K562 (cell line): Measurements from ENCODE around the gene IRF1. TPM values are rescaled to one million over a fixed set of nuclear protein-coding genes. Genes with fewer than 3 reads are reported as not detected.

Experiments used
- ATAC-seq: fragments of 200-7000 bp; cut with Tn5 transposase; 3 replicates; pipeline ENCODE4 v1.9.1; 2020; ENCODE audit warnings: moderate library complexity
- BruUV-seq: library from RNA; stranded (reverse); fragments of 400-500 nt; replicated peaks from 2 replicates; lab custom pipeline; 2021; lab: Mats Ljungman, UMichigan
- CTCF ChIA-PET: fragments of 300-600 bp; formaldehyde crosslinking; extraction: SDS; loops from one replicate; lab custom pipeline; 2021; ENCODE audit warnings: low intra/inter-chr PET ratio; lab: Yijun Ruan, JAX
- POLR2A ChIA-PET: fragments of 300-600, 350-650 bp; sonication (Branson Sonifier 250); formaldehyde crosslinking; extraction: SDS; loops from one replicate; lab custom pipeline; 2021; ENCODE audit warnings: antibody characterized with exemption, inconsistent platforms; lab: Yijun Ruan, JAX
- DNase-seq, 4 experiments: peaks; one replicate each; pipeline versions ENCODE4 v3.0.0 to v3.0.0-alpha.2; 2011 to 2018; ENCODE audit warnings: low spot score in 3 of 4, mixed read lengths in 3 of 4; ENCODE audit errors: extremely low read depth in 1 of 4
- FAIRE-seq: peaks from 2 replicates; lab custom pipeline; 2011; peaks lifted over from hg19 to GRCh38; lab: Jason Lieb, UNC
- H2AFZ ChIP-seq: 2 replicates; pipeline ENCODE4 v1.6.0; 2011; ENCODE audit warnings: low read depth, low read length, control low read depth, inconsistent platforms
- H3K27ac ChIP-seq: fragments of 200-600 bp; 3 replicates; pipeline ENCODE4 v1.8.0; 2011; ENCODE audit warnings: low read depth, mild to moderate bottlenecking, control low read depth, inconsistent platforms, low read length, moderate library complexity, mixed read lengths; ENCODE audit errors: extremely low read depth
- H3K27me3 ChIP-seq, 2 experiments: fragments of 300-600 bp in 1 of 2; 2 replicates in 1 of 2; 3 replicates in 1 of 2; pipeline versions ENCODE4 v1.6.0 to v1.8.0; 2011; ENCODE audit warnings: inconsistent platforms in 2 of 2, low read length in 2 of 2, mild to moderate bottlenecking in 1 of 2, mixed read lengths in 1 of 2, moderate library complexity in 1 of 2; ENCODE audit not compliant: control insufficient read depth in 2 of 2, insufficient read depth in 2 of 2
- H3K36me3 ChIP-seq: fragments of 300-600 bp; 3 replicates; pipeline ENCODE4 v1.8.0; 2011; ENCODE audit warnings: mild to moderate bottlenecking, low read length, inconsistent platforms; ENCODE audit not compliant: control insufficient read depth, insufficient read depth
- H3K4me1 ChIP-seq, 2 experiments: fragments of 200-600 bp in 1 of 2; replicated peaks in 1 of 2; 2 replicates in 1 of 2; 3 replicates in 1 of 2; pipeline versions ENCODE4 v1.5.1 to v1.8.0; 2011; ENCODE audit warnings: inconsistent platforms in 2 of 2, low read length in 2 of 2, mild to moderate bottlenecking in 1 of 2, mixed read lengths in 1 of 2, moderate library complexity in 1 of 2; ENCODE audit not compliant: control insufficient read depth in 2 of 2, insufficient read depth in 2 of 2
- H3K4me2 ChIP-seq: 2 replicates; pipeline ENCODE4 v1.6.1; 2011; ENCODE audit warnings: low read length, control low read depth, inconsistent platforms, mixed read lengths; ENCODE audit not compliant: insufficient read depth
- H3K4me3 ChIP-seq: fragments of 200-600 bp; sonication (generic), shearing (Covaris generic); 2 replicates; pipeline ENCODE4 v1.5.1; 2016; ENCODE audit warnings: control low read depth, inconsistent platforms
- H3K79me2 ChIP-seq: fragments of 200-600 bp; 3 replicates; pipeline ENCODE4 v1.8.0; 2011; ENCODE audit warnings: low read length, inconsistent platforms; ENCODE audit not compliant: control insufficient read depth, insufficient read depth
- H3K9ac ChIP-seq, 2 experiments: 2 replicates each; pipeline versions ENCODE4 v1.6.0 to v1.6.1; 2011; ENCODE audit warnings: low read depth in 2 of 2, low read length in 2 of 2, control low read depth in 1 of 2, inconsistent platforms in 1 of 2, mild to moderate bottlenecking in 1 of 2, mixed read lengths in 1 of 2; ENCODE audit not compliant: insufficient read depth in 1 of 2
- H3K9me1 ChIP-seq: one replicate; pipeline ENCODE4 v1.6.0; 2011; ENCODE audit warnings: inconsistent platforms, mild to moderate bottlenecking, low read length, moderate library complexity; ENCODE audit not compliant: control insufficient read depth, insufficient read depth
- H3K9me3 ChIP-seq: replicated peaks from 2 replicates; pipeline ENCODE4 v1.5.1; 2011; ENCODE audit warnings: low read depth, low read length, inconsistent platforms; ENCODE audit not compliant: control insufficient read depth, insufficient read depth
- H4K20me1 ChIP-seq: replicated peaks from 2 replicates; pipeline ENCODE4 v1.6.1; 2011; ENCODE audit warnings: low read length, inconsistent platforms, mixed read lengths; ENCODE audit not compliant: control insufficient read depth, insufficient read depth
- ELF1 ChIP-seq: fragments of 200-800 bp; sonication (Bioruptor generic); IDR thresholded peaks from 2 replicates; pipeline ENCODE4 v1.6.1; 2016; ENCODE audit warnings: missing genetic modification characterization, missing compliant biosample characterization
- ETS2 ChIP-seq: IDR thresholded peaks from 2 replicates; pipeline ENCODE4 v1.6.1; 2016; ENCODE audit warnings: borderline replicate concordance, missing genetic modification characterization, mild to moderate bottlenecking, moderate library complexity, missing compliant biosample characterization; ENCODE audit not compliant: poor library complexity, severe bottlenecking
- HNRNPH1 ChIP-seq: fragments of 200-400 bp; formaldehyde crosslinking; optimal IDR thresholded peaks from 2 replicates; pipeline ENCODE3; 2017; ENCODE audit warnings: low read depth, mild to moderate bottlenecking, low read length, moderate library complexity
- RCOR1 ChIP-seq, 2 experiments: IDR thresholded peaks; 2 replicates each; pipeline ENCODE4 v1.6.1; 2012; ENCODE audit warnings: low read depth in 2 of 2, low read length in 2 of 2, borderline replicate concordance in 1 of 2, improper control_type of control experiment in 1 of 2
- SPI1 ChIP-seq: IDR thresholded peaks from 2 replicates; pipeline ENCODE4 v1.6.1; 2011; ENCODE audit warnings: low read depth, low read length, control low read depth, borderline replicate concordance
- WGBS: fragments of 100-300 bp; shearing (Covaris generic); methylation state at CpG from one replicate; pipeline ENCODE4 v1.1.6; 2016; ENCODE audit warnings: low coverage, mixed read lengths; ENCODE audit not compliant: insufficient coverage; ENCODE audit errors: missing lambda C conversion rate; 5-methylcytosine and 5-hydroxymethylcytosine counted together
- in situ Hi-C: fragments of 300-500 bp; cut with MboI; formaldehyde crosslinking; loops from 4 replicates; pipeline ENCODE4 v1.15.0; 2018; ENCODE audit warnings: inconsistent platforms, mixed read lengths
- intact Hi-C: fragments of 100-400 bp; cut with micrococcal nuclease; formaldehyde crosslinking; loops from 2 replicates; pipeline ENCODE4 v1.14.2; 2022
- polyA plus RNA-seq, 8 experiments: library from polyadenylated mRNA; depleted of rRNA in 4 of 8; stranded (reverse) in 5 of 8; unstranded in 3 of 8; fragments of >200 nt; fragmentation: Nextera tagmentation in 2 of 8; fragmentation: Illumina TruSeq in 1 of 8; extraction: Ambion mirVana in 2 of 8; extraction: Trizol in 1 of 8; gene quantifications; 2 replicates each; pipeline versions ENCODE4 v1.2.1 to v1.2.3, GENCODE V29; 2011 to 2014; ENCODE audit warnings: inconsistent platforms in 1 of 8, missing spikeins in 1 of 8
- total RNA-seq, 7 experiments: library from RNA; depleted of rRNA in 6 of 7; stranded (reverse); fragments of >200 nt in 6 of 7; fragmentation: Illumina TruSeq in 2 of 7; extraction: Trizol in 2 of 7; gene quantifications; 2 replicates each; pipeline versions ENCODE4 v1.2.1 to v1.2.3, GENCODE V29; 2011 to 2021; ENCODE audit warnings: low replicate concordance in 1 of 7
- TF ChIP-seq, protein P1 (sequence below): fragments of 450-650 bp; IDR thresholded peaks from 2 replicates; pipeline ENCODE4 v1.6.1; 2016; ENCODE audit warnings: antibody characterized with exemption
- TF ChIP-seq, protein P2 (sequence below), 2 experiments: IDR thresholded peaks; 2 replicates each; pipeline ENCODE4 v1.6.1; 2011; ENCODE audit warnings: borderline replicate concordance in 1 of 2, control low read depth in 1 of 2, low read depth in 1 of 2, low read length in 1 of 2, mild to moderate bottlenecking in 1 of 2, mixed read lengths in 1 of 2, moderate library complexity in 1 of 2; ENCODE audit not compliant: insufficient read depth in 1 of 2, insufficient read length in 1 of 2, poor library complexity in 1 of 2, severe bottlenecking in 1 of 2; ENCODE audit errors: extremely low read depth in 1 of 2
- TF ChIP-seq, protein P3 (sequence below), 3 experiments: IDR thresholded peaks in 2 of 3; conservative IDR thresholded peaks in 1 of 3; 2 replicates each; pipeline ENCODE4 v1.5.1; 2011 to 2012; ENCODE audit warnings: low read length in 3 of 3, mild to moderate bottlenecking in 3 of 3, control low read depth in 2 of 3, improper control_type of control experiment in 1 of 3, inconsistent platforms in 1 of 3, low read depth in 1 of 3, mixed read lengths in 1 of 3, moderate library complexity in 1 of 3; ENCODE audit not compliant: insufficient read depth in 2 of 3

The IRF1 gene
- total and polyA plus RNA-seq, 9 of the 15 experiments (the other 6 are each of a cell fraction or from before 2014, with no cell fraction given) = 1.1 to 12.3 (median 5.9) TPM

DNA sequence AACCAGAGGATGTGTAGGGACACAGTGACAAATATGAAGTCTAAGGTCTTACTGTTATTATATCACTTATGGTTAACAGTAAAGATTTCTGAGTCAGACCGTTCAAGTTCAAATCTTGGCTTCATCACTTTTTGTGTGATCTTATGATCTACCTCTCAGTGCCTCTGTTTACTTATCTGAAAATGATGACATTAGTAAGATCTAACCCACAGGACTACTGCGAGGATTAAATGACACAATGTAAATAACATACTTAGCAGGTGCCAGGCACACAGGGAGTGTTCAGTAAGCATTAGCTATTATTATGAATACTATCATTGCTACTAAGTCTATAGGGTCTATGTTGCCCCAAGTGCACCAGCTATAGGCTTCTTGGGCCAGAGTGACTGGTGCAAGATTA, 2.0 kb downstream of the IRF1 start (continued):
- TF ChIP-seq, protein P1, sequence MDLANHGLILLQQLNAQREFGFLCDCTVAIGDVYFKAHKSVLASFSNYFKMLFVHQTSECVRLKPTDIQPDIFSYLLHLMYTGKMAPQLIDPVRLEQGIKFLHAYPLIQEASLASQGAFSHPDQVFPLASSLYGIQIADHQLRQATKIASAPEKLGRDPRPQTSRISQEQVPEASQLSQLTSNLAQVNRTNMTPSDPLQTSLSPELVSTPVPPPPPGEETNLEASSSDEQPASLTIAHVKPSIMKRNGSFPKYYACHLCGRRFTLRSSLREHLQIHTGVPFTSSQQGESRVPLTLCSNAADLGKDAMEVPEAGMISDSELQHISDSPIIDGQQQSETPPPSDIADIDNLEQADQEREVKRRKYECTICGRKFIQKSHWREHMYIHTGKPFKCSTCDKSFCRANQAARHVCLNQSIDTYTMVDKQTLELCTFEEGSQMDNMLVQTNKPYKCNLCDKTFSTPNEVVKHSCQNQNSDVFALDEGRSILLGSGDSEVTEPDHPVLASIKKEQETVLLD = no peak
- TF ChIP-seq, protein P2, sequence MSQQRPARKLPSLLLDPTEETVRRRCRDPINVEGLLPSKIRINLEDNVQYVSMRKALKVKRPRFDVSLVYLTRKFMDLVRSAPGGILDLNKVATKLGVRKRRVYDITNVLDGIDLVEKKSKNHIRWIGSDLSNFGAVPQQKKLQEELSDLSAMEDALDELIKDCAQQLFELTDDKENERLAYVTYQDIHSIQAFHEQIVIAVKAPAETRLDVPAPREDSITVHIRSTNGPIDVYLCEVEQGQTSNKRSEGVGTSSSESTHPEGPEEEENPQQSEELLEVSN (IDR thresholded peaks at IDR 0.05; ENCODE audit: borderline replicate concordance in 1 of 2, extremely low read depth in 1 of 2, insufficient read depth in 1 of 2, insufficient read length in 1 of 2, low read depth in 1 of 2, low read length in 1 of 2, poor library complexity in 1 of 2, severe bottlenecking in 1 of 2) = no peak
- TF ChIP-seq ETS2 (tag) (no peak), HNRNPH1 (no peak), ELF1 (no peak)

DNA sequence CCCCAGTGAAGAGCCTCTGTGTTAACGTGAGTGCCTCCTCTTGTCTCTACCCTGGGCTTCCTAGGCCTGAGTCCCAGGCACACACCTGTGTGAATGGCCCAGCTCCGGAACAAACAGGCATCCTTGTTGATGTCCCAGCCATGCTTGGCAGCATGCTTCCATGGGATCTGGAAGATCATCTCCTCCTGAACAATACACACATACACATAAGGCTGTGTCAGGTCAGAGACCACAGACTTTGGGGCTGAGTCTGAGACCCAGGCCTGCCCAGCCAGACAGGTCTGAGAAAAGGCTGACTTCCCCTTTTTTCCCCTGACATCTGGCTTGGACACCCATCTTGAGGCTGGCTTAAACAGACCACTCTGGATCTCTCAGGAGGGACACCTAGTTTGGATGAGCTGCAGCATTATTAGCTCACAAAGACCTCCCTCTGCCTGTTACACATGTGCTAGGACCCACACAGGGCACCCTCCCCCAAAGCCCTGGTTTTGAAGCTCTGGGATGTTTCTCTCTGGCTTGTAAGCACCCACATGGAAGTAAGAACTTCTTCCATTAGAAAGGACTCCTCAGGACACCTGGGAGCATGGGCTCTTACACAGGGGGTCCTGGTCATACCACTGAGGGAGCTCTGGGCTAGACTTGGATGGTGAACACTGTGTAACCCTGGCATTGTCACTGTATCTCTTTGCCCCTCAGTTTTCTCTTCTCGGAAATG, 2.6 kb downstream of the IRF1 start:
- H3K4me1 ChIP-seq = peaks cover 24 to 34% of the 10 kb centered on the region in 2 experiments
- BruUV-seq = no TSS peak
- H3K9me1 ChIP-seq = no peaks in the 10 kb centered on the region
- peaks cover 56% of the 10 kb centered on the region; the same call in 2 of the 3 replicates for H3K36me3 ChIP-seq
- peak overlapping the region in 1 of 2 experiments; percentile 3; a peak in 1 of 4 replicates for H3K9ac ChIP-seq
- no peaks in the 10 kb centered on the region for H3K9me3 ChIP-seq
- 54% methylated on average over 3 of the region's 3 CpGs for WGBS
- no peak for TF ChIP-seq RCOR1 (IDR thresholded peaks at IDR 0.05; ENCODE audit: borderline replicate concordance in 1 of 2, low read depth in 2 of 2, low read length in 2 of 2)
- peak; percentile 98 for TF ChIP-seq SPI1
- TF ChIP-seq, protein P3, sequence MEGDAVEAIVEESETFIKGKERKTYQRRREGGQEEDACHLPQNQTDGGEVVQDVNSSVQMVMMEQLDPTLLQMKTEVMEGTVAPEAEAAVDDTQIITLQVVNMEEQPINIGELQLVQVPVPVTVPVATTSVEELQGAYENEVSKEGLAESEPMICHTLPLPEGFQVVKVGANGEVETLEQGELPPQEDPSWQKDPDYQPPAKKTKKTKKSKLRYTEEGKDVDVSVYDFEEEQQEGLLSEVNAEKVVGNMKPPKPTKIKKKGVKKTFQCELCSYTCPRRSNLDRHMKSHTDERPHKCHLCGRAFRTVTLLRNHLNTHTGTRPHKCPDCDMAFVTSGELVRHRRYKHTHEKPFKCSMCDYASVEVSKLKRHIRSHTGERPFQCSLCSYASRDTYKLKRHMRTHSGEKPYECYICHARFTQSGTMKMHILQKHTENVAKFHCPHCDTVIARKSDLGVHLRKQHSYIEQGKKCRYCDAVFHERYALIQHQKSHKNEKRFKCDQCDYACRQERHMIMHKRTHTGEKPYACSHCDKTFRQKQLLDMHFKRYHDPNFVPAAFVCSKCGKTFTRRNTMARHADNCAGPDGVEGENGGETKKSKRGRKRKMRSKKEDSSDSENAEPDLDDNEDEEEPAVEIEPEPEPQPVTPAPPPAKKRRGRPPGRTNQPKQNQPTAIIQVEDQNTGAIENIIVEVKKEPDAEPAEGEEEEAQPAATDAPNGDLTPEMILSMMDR (IDR thresholded peaks at IDR 0.05 in 2 of 3, conservative IDR thresholded peaks at IDR 0.05 in 1 of 3; ENCODE audit: insufficient read depth in 2 of 3, low read depth in 1 of 3, low read length in 3 of 3) = 0 out of 6 replicates have a peak, but pooled peaks of 1 of the 3 experiments have one; percentile 11
- no peak for DNase-seq
- H2AFZ ChIP-seq = no peak overlapping the region
- intact Hi-C loops = no loop called here
- peaks cover 12% of the 10 kb centered on the region for H3K79me2 ChIP-seq
- FAIRE-seq = peak; percentile 11
- peaks cover 8% of the 10 kb centered on the region for H4K20me1 ChIP-seq
- H3K27ac ChIP-seq = no peak overlapping the region
- no peaks in the 10 kb centered on the region for H3K27me3 ChIP-seq
- in situ Hi-C loops = no loop called here
- ChIA-PET POLR2A (interaction anchor here (0.5 to 5.2 kb wide), 16 partner anchors 9 to 476 kb away, joined by 3 to 115 read pairs (median 4); no protein-coding TSS in a partner anchor), CTCF (no interaction called here)
- ATAC-seq = no peak
- H3K4me3 ChIP-seq = no peak overlapping the region
- no peak overlapping the region for H3K4me2 ChIP-seq
